DOHH2 (cell line): Measurements from ENCODE around the gene YPEL1.

Source experiments
- CTCF ChIP-seq: fragments of 200-600 bp; sonication (generic); IDR thresholded peaks from one replicate; pipeline ENCODE4 v1.5.1; 2014; ENCODE audit warnings: antibody characterized with exemption, mild to moderate bottlenecking, low read depth, low read length; ENCODE audit not compliant: poor library complexity, severe bottlenecking
- EZH2phosphoT487 ChIP-seq: fragments of 200-600 bp; sonication (generic); IDR thresholded peaks from 2 replicates; pipeline ENCODE4 v1.6.1; 2017; ENCODE audit warnings: borderline replicate concordance, mild to moderate bottlenecking, antibody characterized with exemption, low read length, moderate library complexity, mixed read lengths

GRCh38 chr22:21702094-21702493, 33.5 kb downstream of the YPEL1 start:
- no peak for TF ChIP-seq CTCF
- TF ChIP-seq EZH2phosphoT487 = no peak
